ENCODE measurements around the gene AMY1A.
"Not testable (repeated sequence)": the region's sequence is repeated elsewhere in the genome, so short reads cannot be mapped to it uniquely, and the experiment has no call there.

Gene AMY1A

DNA sequence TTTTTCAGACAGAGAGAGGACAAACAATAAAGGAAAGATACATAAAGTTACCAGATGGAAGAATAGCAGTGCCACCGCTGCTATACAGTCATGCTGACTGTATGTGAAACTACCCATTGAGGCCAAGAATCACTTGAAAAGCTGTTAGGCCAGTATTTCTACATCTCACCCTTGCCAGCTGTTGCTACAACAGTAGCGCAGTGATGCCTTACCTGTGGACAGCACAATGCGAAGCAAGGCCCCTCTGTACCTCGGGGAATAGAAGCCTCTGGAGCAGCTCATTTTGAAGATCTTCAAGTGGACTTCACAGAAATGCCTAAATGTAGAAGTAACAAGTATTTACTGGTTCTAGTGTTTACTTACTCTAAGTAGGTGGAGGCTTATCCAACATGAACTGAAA is 45.1 kb downstream of the AMY1A start:
- not testable (repeated sequence) for H3K9ac ChIP-seq (ENCODE audit: low read length)

GRCh38 chr1:103701256-103701655 is 45.7 kb downstream of the AMY1A start:
- not testable (repeated sequence) for H3K9me3 ChIP-seq (ENCODE audit: control insufficient read depth, low read length); H3K4me1 ChIP-seq (ENCODE audit: control insufficient read depth, insufficient read depth, low read length); H3K27me3 ChIP-seq (replicated peaks; ENCODE audit: control insufficient read depth, insufficient read depth, low read length); DNase-seq (ENCODE audit: low read depth); H3K36me3 ChIP-seq (ENCODE audit: control insufficient read depth, insufficient read depth, low read length, severe bottlenecking); H3K9ac ChIP-seq (ENCODE audit: low read length); H3K4me3 ChIP-seq (ENCODE audit: low read length)

More for the DNA sequence above, 45.1 kb downstream of the AMY1A start:
- H3K4me1 ChIP-seq (ENCODE audit: control insufficient read depth, insufficient read depth, low read length); H3K4me3 ChIP-seq (ENCODE audit: low read length); H3K9me3 ChIP-seq (ENCODE audit: control insufficient read depth, low read length); H3K36me3 ChIP-seq (ENCODE audit: control insufficient read depth, insufficient read depth, low read length, severe bottlenecking); DNase-seq (ENCODE audit: low read depth); H3K27me3 ChIP-seq (replicated peaks; ENCODE audit: control insufficient read depth, insufficient read depth, low read length): not testable (repeated sequence)

GRCh38 chr1:103707670-103708069 is 52.1 kb downstream of the AMY1A start:
- not testable (repeated sequence) for H3K9ac ChIP-seq (ENCODE audit: low read length); H3K4me1 ChIP-seq (ENCODE audit: control insufficient read depth, insufficient read depth, low read length); H3K9me3 ChIP-seq (ENCODE audit: control insufficient read depth, low read length); H3K27me3 ChIP-seq (replicated peaks; ENCODE audit: control insufficient read depth, insufficient read depth, low read length); DNase-seq (ENCODE audit: low read depth); H3K36me3 ChIP-seq (ENCODE audit: control insufficient read depth, insufficient read depth, low read length, severe bottlenecking); H3K4me3 ChIP-seq (ENCODE audit: low read length)

GRCh38 chr1:103710381-103710780 is 54.8 kb downstream of the AMY1A start:
- H3K9me3 ChIP-seq (ENCODE audit: control insufficient read depth, low read length); DNase-seq (ENCODE audit: low read depth): not testable (repeated sequence)

More at GRCh38 chr1:103710381-103710780, 54.8 kb downstream of the AMY1A start:
- not testable (repeated sequence) for H3K27me3 ChIP-seq (replicated peaks; ENCODE audit: control insufficient read depth, insufficient read depth, low read length); H3K36me3 ChIP-seq (ENCODE audit: control insufficient read depth, insufficient read depth, low read length, severe bottlenecking); H3K9ac ChIP-seq (ENCODE audit: low read length); H3K4me1 ChIP-seq (ENCODE audit: control insufficient read depth, insufficient read depth, low read length); H3K4me3 ChIP-seq (ENCODE audit: low read length)

Measured in adipocyte (in vitro differentiated cells).